Islet precursor cell (in vitro differentiated cells): ENCODE data around the gene PLEKHM3.

ENCODE experiments used
- DNase-seq: peaks from one replicate; pipeline ENCODE4 v3.0.0-alpha.2; 2018

PLEKHM3 gene

GRCh38 chr2:207778298-207778882, 246.9 kb downstream of the PLEKHM3 start:
- no peak for DNase-seq

- DNase-seq = no peak
Observed at GRCh38 chr2:207777124-207777523, 248.2 kb downstream of the PLEKHM3 start.

- no peak for DNase-seq
Observed at GRCh38 chr2:207775473-207775872, 249.9 kb downstream of the PLEKHM3 start.

- no peak for DNase-seq
Observed at GRCh38 chr2:207772844-207773205, 252.5 kb downstream of the PLEKHM3 start.

GRCh38 chr2:207772081-207772843, 253.1 kb downstream of the PLEKHM3 start:
- no peak for DNase-seq

- no peak for DNase-seq
Observed at GRCh38 chr2:207771421-207771820, 253.9 kb downstream of the PLEKHM3 start.
